GM12874 (cell line): Measurements from ENCODE around the gene WDFY1.

Experiments used
- TF ChIP-seq, protein P1 (sequence below): IDR thresholded peaks from 2 replicates; pipeline ENCODE4 v1.5.1; 2011; ENCODE audit warnings: low read depth, mild to moderate bottlenecking, control low read depth, low read length, moderate library complexity; ENCODE audit not compliant: insufficient read depth

Gene WDFY1

DNA sequence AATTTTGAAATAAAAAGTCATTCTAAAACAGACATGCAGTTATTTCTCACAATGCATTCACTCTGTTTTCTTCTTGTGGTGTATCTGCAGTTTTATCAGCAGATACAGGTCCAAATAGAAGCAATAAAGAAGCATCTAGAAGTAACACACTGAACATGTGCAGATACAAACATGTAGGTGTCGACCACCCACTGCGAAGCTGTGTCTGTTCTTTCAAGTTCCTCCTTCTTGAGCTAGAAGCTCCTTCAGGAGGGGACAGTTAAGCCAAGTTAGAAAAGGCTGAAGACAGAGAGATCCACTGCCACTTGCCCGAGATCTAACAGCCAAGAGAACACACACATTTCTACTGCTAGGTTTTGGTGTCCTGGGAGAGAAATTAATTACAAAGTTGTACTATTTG, 30.1 kb downstream of the WDFY1 start:
- TF ChIP-seq, protein P1, sequence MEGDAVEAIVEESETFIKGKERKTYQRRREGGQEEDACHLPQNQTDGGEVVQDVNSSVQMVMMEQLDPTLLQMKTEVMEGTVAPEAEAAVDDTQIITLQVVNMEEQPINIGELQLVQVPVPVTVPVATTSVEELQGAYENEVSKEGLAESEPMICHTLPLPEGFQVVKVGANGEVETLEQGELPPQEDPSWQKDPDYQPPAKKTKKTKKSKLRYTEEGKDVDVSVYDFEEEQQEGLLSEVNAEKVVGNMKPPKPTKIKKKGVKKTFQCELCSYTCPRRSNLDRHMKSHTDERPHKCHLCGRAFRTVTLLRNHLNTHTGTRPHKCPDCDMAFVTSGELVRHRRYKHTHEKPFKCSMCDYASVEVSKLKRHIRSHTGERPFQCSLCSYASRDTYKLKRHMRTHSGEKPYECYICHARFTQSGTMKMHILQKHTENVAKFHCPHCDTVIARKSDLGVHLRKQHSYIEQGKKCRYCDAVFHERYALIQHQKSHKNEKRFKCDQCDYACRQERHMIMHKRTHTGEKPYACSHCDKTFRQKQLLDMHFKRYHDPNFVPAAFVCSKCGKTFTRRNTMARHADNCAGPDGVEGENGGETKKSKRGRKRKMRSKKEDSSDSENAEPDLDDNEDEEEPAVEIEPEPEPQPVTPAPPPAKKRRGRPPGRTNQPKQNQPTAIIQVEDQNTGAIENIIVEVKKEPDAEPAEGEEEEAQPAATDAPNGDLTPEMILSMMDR, result no peak

DNA sequence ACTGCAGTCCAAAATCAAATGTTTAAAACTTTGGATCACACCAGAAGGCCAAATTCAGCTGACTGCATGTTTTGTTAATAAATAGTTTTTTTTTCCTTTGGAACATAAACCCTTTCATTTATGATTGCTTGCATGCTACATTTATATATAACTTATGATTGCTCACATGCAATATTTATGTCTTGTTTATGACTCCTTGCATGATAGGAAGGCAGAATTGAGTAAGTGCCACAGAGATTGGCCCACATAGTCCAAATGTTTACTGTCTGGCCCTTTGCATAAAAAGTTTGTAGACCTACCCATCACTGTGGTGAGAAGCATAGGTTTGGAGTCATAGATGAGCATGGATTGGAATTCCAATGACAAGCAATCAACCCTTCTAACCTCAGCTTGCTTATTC, 30.8 kb downstream of the WDFY1 start:
- TF ChIP-seq, protein P1, result no peak

DNA sequence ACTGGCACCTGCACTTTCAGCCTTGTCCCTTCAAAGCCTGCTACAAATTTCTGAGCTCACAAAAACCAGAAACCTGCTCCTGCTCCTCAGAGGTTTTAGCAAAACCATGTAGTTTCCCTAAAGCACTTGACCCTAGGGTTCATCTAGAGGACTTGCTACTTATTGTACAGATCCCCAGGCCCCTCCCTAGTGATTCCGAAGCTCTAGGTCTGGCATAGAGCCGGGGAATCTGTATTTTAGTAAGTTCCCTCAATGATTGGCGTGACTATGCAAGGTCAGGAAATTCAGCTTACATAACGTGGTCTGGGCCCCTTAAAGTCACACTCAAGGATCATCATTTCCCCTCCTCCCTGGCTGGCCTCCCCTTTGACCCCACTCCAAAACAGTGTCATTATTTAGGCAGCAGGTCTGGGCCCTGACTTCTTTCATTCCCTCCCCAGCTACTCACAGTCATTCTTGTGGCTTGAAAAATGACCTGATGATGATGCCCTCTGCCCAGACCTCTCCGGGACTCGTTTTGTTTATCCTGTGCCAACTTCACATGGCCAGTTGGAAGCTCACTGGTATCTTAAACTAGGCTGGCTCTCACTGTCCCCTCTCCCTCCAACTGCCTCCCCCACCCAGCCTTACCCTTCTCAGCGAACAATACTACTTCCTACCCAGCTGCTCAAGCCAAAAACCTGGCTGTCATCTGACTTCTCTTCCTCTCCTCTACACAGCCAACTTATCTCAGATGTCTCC, 36.0 kb downstream of the WDFY1 start:
- TF ChIP-seq, protein P1, result no peak

DNA sequence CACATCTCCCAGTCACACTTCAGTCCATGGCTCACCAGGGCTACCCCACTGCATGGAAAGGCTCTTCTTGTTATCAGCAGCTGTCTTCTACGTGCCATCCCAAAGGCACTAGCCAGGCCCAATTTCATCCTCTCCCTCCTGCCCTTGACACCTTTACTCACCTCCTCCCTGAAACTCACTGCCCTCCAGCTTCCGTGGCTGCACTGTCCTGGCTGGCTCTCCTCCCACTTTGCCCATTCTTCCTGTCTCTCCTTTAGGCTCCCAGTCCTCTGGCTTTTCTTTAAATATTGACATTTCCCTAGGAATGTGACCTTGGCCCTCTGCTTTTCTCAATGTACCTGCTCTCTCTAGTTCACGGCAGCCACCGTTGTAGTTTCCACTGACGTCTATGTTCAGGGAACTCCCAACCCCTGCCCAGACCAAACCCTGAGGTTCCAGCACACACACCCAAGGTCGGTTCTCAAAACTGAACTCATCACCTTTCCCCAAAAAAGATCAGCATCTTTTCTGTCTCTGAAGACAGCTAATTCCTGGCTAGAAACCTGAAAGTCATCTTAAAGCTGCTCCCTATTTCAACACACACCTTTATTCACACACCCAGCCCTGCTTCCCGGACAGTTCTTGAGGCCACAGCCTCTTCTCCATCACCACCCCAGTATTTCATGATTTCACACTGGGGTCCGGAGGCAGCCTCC, 36.7 kb downstream of the WDFY1 start:
- TF ChIP-seq, protein P1, result no peak

DNA sequence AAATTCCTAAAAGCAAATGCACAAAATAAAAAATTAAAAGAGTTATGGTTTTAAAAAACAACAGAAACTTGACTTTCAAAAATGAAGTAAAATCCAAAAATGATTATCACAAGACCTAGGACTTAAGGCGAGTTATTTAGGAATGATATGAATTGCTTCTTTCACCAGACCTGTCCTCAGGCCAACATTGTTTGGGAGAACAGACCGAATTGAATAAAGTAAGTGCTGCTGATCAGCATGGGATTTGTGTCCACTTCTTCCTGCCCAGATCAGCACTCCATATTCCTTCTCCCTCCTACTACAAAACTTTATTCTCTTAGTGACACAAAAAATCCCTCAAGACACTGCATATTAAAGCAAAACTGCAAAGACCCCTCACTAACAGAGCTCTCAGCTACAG, 39.1 kb downstream of the WDFY1 start:
- TF ChIP-seq, protein P1, result no peak

DNA sequence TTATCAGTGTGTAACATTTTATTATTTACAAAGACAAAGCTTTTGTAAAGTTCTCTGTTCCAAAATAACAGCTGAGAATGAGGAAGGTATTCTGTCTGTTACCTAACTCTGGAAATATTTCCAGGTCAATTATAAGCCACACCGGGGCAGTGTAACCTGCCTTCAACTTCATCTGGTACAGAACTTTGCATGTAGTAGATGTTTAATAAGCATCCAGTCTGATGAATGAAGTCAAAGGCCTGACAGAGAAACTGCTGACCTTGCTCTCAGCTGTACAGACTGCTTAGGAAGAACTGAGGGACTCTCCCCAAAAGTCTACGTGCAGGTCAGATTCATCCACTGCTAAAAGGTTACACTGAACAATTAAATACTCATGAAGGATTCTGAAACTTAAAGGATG, 43.3 kb downstream of the WDFY1 start:
- TF ChIP-seq, protein P1, result no peak

DNA sequence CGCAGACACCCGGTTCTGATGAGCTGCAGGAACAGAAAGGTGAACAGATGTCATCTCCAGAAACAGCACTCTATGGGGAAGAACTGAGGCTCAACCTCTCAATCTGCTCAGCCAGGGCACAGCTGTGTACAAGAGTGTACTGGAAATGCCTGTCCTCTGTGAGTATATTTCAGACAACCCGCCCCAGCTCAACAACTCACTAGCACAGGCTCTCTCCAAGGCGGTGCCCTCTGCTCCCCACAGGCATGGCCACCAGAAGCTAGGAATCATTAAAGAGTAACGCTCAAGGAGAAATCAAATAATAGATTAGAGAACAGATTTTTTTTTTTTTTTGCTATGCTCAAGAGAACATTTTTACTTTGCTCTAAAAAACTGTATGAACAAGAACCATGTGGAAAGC, 43.8 kb downstream of the WDFY1 start:
- TF ChIP-seq, protein P1, result no peak
